ENCODE measurements around the gene ZNF19. TPM values are rescaled to one million over a fixed set of nuclear protein-coding genes. Genes with fewer than 3 reads are reported as not detected.

ZNF19 gene
- total RNA-seq: 1 to 10 TPM; 6.9 to 9.4 (median 8.4) TPM
- 8.9 TPM for total RNA-seq (2013)
- total RNA-seq: 0.75 to 6.5 (median 3.0) reads per million in 29 experiments

DNA sequence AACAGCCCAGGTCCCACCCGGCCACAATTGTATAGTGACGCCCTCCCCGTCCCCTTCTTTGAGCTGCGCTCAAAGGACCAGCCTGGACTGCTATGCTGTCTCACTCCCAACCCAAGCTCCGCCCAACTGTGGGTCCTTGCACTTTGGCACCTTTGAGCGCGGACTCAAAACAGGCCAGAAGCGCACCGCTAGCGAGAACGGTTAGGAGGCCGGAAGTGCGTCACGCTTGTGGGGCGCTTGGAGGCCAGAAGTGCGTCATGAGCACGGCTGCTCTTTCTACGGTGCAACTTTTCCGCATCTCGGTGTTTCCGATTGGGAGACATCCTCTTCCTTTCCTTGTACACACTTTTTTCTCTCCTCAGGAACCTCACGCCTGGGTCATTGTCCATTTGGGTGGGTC, at the start of gene ZNF19:
Gene ZNF19, minus strand, starts transcription at position 203 of the 400 bp plus-strand sequence. CDS start 7,210 bp downstream, outside the sequence.
- H3K9me3 ChIP-seq: no peaks in the 10 kb centered on the region
- H3K4me1 ChIP-seq (ENCODE audit: control insufficient read depth in 1 of 2, extremely low read depth in 1 of 2, insufficient read depth in 2 of 2, low read length in 2 of 2): peaks cover 3% of the 10 kb centered on the region in 2 experiments
- DNase-seq: no peak
- no peak within 1 kb of the TSS for H3K4me3 Mint-ChIP-seq
- peaks cover 6 to 10% (median 7%) of the 10 kb centered on the region in 3 donors for H3K4me1 Mint-ChIP-seq
- H3K27ac ChIP-seq (ENCODE audit: low read length): no peak within 1 kb of the TSS
- no peak for ATAC-seq (replicated peaks in 1 of 4)
- no peaks in the 10 kb centered on the region for H3K36me3 Mint-ChIP-seq
- WGBS (ENCODE audit: insufficient coverage): 90% methylated on average over 22 of the region's 22 CpGs
- no peaks in the 10 kb centered on the region for H3K9me3 Mint-ChIP-seq
- H3K4me3 ChIP-seq (ENCODE audit: control insufficient read depth in 1 of 2, extremely low read depth in 1 of 2, low read length in 1 of 2): no peak within 1 kb of the TSS
- no peaks in the 10 kb centered on the region for H3K36me3 ChIP-seq (ENCODE audit: control insufficient read depth in 2 of 2, extremely low read depth in 1 of 2, insufficient read depth in 1 of 2, low read length in 1 of 2)
- POLR2A ChIA-PET: interaction anchor here in 1 of 2 donors (0.6 kb wide), 1 partner anchor 28 kb away, joined by 3 read pairs; no protein-coding TSS in a partner anchor
- CTCF ChIA-PET: interaction anchor here in 1 of 2 donors (0.9 kb wide), 1 partner anchor 11 kb away, joined by 3 read pairs; no protein-coding TSS in a partner anchor
- peaks cover 1 to 4% of the 10 kb centered on the region in 2 donors for H3K27me3 Mint-ChIP-seq
- no peaks in the 10 kb centered on the region for H3K27me3 ChIP-seq (replicated peaks in 1 of 2; ENCODE audit: control insufficient read depth in 2 of 2, extremely low read depth in 1 of 2, insufficient read depth in 2 of 2, low read length in 1 of 2)
- no peak within 1 kb of the TSS for H3K27ac Mint-ChIP-seq

DNA sequence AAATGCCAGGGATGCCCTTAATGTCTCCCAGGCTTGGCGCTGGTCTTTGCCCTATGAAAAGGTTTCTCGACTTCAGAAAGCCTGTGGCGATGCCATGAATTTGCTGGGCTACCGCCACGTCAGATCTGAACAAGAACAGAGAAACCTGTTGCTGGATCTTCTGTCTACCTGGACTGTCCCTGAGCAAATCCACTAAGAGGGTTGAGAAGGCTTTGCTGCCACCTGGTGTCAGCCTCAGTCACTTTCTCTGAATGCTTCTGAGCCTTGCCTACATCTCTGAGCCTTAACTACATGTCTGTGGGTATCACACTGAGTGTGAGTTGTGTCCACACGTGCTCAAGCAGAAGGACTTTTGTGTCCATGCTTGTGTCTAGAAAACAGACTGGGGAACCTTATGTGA, 48.5 kb upstream of the ZNF19 start:
- peaks cover 0 to 3% of the 10 kb centered on the region in 2 experiments for H3K4me1 ChIP-seq (ENCODE audit: control insufficient read depth in 1 of 2, extremely low read depth in 1 of 2, insufficient read depth in 2 of 2, low read length in 2 of 2)
- Mint-ChIP-seq H3K4me3 (no peak overlapping the region), H3K27me3 (peaks cover 8% of the 10 kb centered on the region in 2 donors), H3K27ac (no peak overlapping the region), H3K4me1 (peaks cover 3 to 6% (median 4%) of the 10 kb centered on the region in 3 donors), H3K36me3 (no peaks in the 10 kb centered on the region), H3K9me3 (no peaks in the 10 kb centered on the region)
- CTCF ChIA-PET: interaction anchor here in 1 of 2 donors (2.5 kb wide), 1 partner anchor 73 kb away, joined by 10 read pairs; no protein-coding TSS in a partner anchor
- WGBS (ENCODE audit: insufficient coverage): 69% methylated on average over 6 of the region's 6 CpGs
- H3K9me3 ChIP-seq: no peaks in the 10 kb centered on the region
- H3K4me3 ChIP-seq (ENCODE audit: control insufficient read depth in 1 of 2, extremely low read depth in 1 of 2, low read length in 1 of 2): no peak overlapping the region
- POLR2A ChIA-PET: no interaction called here
- H3K36me3 ChIP-seq (ENCODE audit: control insufficient read depth in 2 of 2, extremely low read depth in 1 of 2, insufficient read depth in 1 of 2, low read length in 1 of 2): no peaks in the 10 kb centered on the region
- peak in 3 of 4 experiments; percentile 49 to 56 (median 51) for ATAC-seq (replicated peaks in 1 of 4)
- peak in 22 of 35 experiments; percentile 1 to 48 (median 10) for DNase-seq
- H3K27ac ChIP-seq (ENCODE audit: low read length): no peak overlapping the region
- peaks cover 0 to 5% of the 10 kb centered on the region in 2 experiments for H3K27me3 ChIP-seq (replicated peaks in 1 of 2; ENCODE audit: control insufficient read depth in 2 of 2, extremely low read depth in 1 of 2, insufficient read depth in 2 of 2, low read length in 1 of 2)

DNA sequence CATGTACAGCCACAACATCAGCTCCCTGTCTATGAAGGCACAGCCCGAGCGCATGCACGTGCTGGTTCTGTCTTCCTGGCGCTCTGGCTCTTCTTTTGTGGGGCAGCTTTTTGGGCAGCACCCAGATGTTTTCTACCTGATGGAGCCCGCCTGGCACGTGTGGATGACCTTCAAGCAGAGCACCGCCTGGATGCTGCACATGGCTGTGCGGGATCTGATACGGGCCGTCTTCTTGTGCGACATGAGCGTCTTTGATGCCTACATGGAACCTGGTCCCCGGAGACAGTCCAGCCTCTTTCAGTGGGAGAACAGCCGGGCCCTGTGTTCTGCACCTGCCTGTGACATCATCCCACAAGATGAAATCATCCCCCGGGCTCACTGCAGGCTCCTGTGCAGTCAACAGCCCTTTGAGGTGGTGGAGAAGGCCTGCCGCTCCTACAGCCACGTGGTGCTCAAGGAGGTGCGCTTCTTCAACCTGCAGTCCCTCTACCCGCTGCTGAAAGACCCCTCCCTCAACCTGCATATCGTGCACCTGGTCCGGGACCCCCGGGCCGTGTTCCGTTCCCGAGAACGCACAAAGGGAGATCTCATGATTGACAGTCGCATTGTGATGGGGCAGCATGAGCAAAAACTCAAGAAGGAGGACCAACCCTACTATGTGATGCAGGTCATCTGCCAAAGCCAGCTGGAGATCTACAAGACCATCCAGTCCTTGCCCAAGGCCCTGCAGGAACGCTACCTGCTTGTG, 47.8 kb upstream of the ZNF19 start:
- H3K27ac Mint-ChIP-seq: no peak overlapping the region
- WGBS (ENCODE audit: insufficient coverage): 90% methylated on average over 24 of the region's 28 CpGs
- ATAC-seq (replicated peaks in 1 of 4): no peak
- H3K9me3 Mint-ChIP-seq: no peaks in the 10 kb centered on the region
- H3K27ac ChIP-seq (ENCODE audit: low read length): no peak overlapping the region
- POLR2A ChIA-PET: no interaction called here
- no peaks in the 10 kb centered on the region for H3K4me1 Mint-ChIP-seq
- no peak overlapping the region for H3K4me3 Mint-ChIP-seq
- CTCF ChIA-PET: no interaction called here
- H3K9me3 ChIP-seq: no peaks in the 10 kb centered on the region
- peaks cover 2 to 4% of the 10 kb centered on the region in 2 donors for H3K27me3 Mint-ChIP-seq
- DNase-seq: no peak
- H3K4me3 ChIP-seq (ENCODE audit: control insufficient read depth in 1 of 2, extremely low read depth in 1 of 2, low read length in 1 of 2): no peak overlapping the region
- no peaks in the 10 kb centered on the region for H3K4me1 ChIP-seq (ENCODE audit: control insufficient read depth in 1 of 2, extremely low read depth in 1 of 2, insufficient read depth in 2 of 2, low read length in 2 of 2)
- no peaks in the 10 kb centered on the region for H3K36me3 ChIP-seq (ENCODE audit: control insufficient read depth in 2 of 2, extremely low read depth in 1 of 2, insufficient read depth in 1 of 2, low read length in 1 of 2)
- H3K27me3 ChIP-seq (replicated peaks in 1 of 2; ENCODE audit: control insufficient read depth in 2 of 2, extremely low read depth in 1 of 2, insufficient read depth in 2 of 2, low read length in 1 of 2): peaks cover 0 to 3% of the 10 kb centered on the region in 2 experiments
- H3K36me3 Mint-ChIP-seq: no peaks in the 10 kb centered on the region

DNA sequence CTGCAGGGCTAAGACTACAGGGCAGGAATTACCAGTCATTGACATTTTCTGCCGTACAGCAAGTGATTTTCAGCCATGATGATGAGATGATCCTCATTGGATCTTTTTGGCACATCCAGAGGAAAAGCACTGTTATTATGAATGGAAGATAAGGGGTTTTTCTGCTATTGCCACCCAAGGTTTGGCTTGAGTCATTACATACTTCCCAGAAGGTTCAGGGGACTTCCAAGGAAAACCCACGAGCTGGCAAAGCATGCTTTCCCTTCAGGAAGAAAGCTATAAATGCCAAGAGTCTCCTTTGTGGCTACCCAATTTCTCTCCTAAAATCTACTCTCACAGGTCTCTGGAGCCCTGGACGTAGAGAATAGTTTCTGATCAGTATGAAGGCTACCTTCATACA, 43.2 kb upstream of the ZNF19 start:
- Histone ChIP-seq H3K4me3 (ENCODE audit: control insufficient read depth in 1 of 2, extremely low read depth in 1 of 2, low read length in 1 of 2) (no peak overlapping the region), H3K36me3 (ENCODE audit: control insufficient read depth in 2 of 2, extremely low read depth in 1 of 2, insufficient read depth in 1 of 2, low read length in 1 of 2) (no peaks in the 10 kb centered on the region), H3K27ac (ENCODE audit: low read length) (no peak overlapping the region), H3K9me3 (no peaks in the 10 kb centered on the region), H3K27me3 (replicated peaks in 1 of 2; ENCODE audit: control insufficient read depth in 2 of 2, extremely low read depth in 1 of 2, insufficient read depth in 2 of 2, low read length in 1 of 2) (peaks cover 0 to 19% of the 10 kb centered on the region in 2 experiments), H3K4me1 (ENCODE audit: control insufficient read depth in 1 of 2, extremely low read depth in 1 of 2, insufficient read depth in 2 of 2, low read length in 2 of 2) (no peaks in the 10 kb centered on the region)
- CTCF ChIA-PET: no interaction called here
- POLR2A ChIA-PET: no interaction called here
- Mint-ChIP-seq H3K4me1 (no peaks in the 10 kb centered on the region), H3K9me3 (no peaks in the 10 kb centered on the region), H3K27ac (no peak overlapping the region), H3K27me3 (peaks cover 6 to 9% of the 10 kb centered on the region in 2 donors), H3K4me3 (no peak overlapping the region), H3K36me3 (no peaks in the 10 kb centered on the region)
- ATAC-seq (replicated peaks in 1 of 4) (no peak), DNase-seq (no peak)
- 90% methylated on average over 1 of the region's 3 CpGs for WGBS (ENCODE audit: insufficient coverage)

DNA sequence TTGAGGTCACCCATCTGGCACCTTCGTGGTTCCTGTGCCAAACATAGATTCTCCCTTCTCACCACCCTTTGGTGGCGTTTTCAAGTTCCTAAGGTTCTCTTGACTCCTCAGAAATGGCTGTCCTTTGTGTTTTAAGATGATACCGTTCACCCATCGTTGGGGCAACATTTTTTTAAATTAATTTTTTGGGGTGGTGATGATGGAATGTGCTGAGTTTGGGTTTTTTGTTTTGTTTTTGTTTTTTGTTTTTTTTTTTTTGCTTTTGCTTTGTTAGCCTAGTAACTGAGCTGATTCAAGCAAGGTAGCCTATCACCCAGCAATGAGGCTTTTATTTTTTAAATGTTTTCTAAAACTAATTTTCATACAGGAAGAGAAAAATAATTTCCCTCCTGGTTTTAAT, 39.7 kb upstream of the ZNF19 start:
- WGBS (ENCODE audit: insufficient coverage): no CpG with 5 or more reads among the region's 4 CpGs
- Histone ChIP-seq H3K9me3 (no peaks in the 10 kb centered on the region), H3K4me3 (ENCODE audit: control insufficient read depth in 1 of 2, extremely low read depth in 1 of 2, low read length in 1 of 2) (no peak overlapping the region), H3K27ac (ENCODE audit: low read length) (no peak overlapping the region), H3K4me1 (ENCODE audit: control insufficient read depth in 1 of 2, extremely low read depth in 1 of 2, insufficient read depth in 2 of 2, low read length in 2 of 2) (no peaks in the 10 kb centered on the region), H3K27me3 (replicated peaks in 1 of 2; ENCODE audit: control insufficient read depth in 2 of 2, extremely low read depth in 1 of 2, insufficient read depth in 2 of 2, low read length in 1 of 2) (peaks cover 5 to 23% of the 10 kb centered on the region in 2 experiments), H3K36me3 (ENCODE audit: control insufficient read depth in 2 of 2, extremely low read depth in 1 of 2, insufficient read depth in 1 of 2, low read length in 1 of 2) (no peaks in the 10 kb centered on the region)
- Mint-ChIP-seq H3K27ac (no peak overlapping the region), H3K36me3 (no peaks in the 10 kb centered on the region), H3K4me3 (no peak overlapping the region), H3K9me3 (no peaks in the 10 kb centered on the region), H3K27me3 (peaks cover 19 to 25% of the 10 kb centered on the region in 2 donors), H3K4me1 (no peaks in the 10 kb centered on the region)
- no peak for DNase-seq
- ChIA-PET CTCF (interaction anchor here (0.6 to 0.7 kb wide), 2 partner anchors 10 kb away, joined by 4 to 8 read pairs; no protein-coding TSS in a partner anchor), POLR2A (interaction anchor here in 1 of 2 donors (0.6 kb wide), 1 partner anchor 50 kb away, joined by 10 read pairs; no protein-coding TSS in a partner anchor)
- no peak for ATAC-seq (replicated peaks in 1 of 4)

DNA sequence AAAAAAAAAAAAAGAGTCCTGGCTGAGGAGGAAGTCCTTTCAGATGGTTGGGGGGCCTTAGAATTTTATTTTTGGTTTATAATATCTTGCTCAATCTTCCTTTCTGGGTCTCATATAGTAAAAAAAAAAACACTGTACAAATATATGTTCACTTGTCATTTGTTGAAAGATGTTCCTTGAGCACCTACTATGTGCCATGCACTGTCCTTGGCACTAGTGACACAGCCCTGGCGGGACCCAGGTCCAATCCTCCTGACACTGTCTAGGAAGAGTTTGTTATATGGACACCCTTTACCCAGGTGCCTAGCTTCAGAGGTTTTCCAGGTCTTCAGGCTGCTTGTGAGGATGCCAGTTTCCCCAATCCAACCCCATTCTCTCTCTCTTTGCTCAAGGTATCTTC, 39.1 kb upstream of the ZNF19 start:
- Mint-ChIP-seq H3K4me3 (no peak overlapping the region), H3K9me3 (no peaks in the 10 kb centered on the region), H3K27me3 (peaks cover 21 to 25% of the 10 kb centered on the region in 2 donors), H3K27ac (no peak overlapping the region), H3K4me1 (no peaks in the 10 kb centered on the region), H3K36me3 (no peaks in the 10 kb centered on the region)
- Histone ChIP-seq H3K27ac (ENCODE audit: low read length) (no peak overlapping the region), H3K27me3 (replicated peaks in 1 of 2; ENCODE audit: control insufficient read depth in 2 of 2, extremely low read depth in 1 of 2, insufficient read depth in 2 of 2, low read length in 1 of 2) (peaks cover 5 to 23% of the 10 kb centered on the region in 2 experiments), H3K9me3 (no peaks in the 10 kb centered on the region), H3K36me3 (ENCODE audit: control insufficient read depth in 2 of 2, extremely low read depth in 1 of 2, insufficient read depth in 1 of 2, low read length in 1 of 2) (no peaks in the 10 kb centered on the region), H3K4me1 (ENCODE audit: control insufficient read depth in 1 of 2, extremely low read depth in 1 of 2, insufficient read depth in 2 of 2, low read length in 2 of 2) (no peaks in the 10 kb centered on the region), H3K4me3 (ENCODE audit: control insufficient read depth in 1 of 2, extremely low read depth in 1 of 2, low read length in 1 of 2) (no peak overlapping the region)
- CTCF ChIA-PET: interaction anchor here in 1 of 2 donors (0.6 kb wide), 1 partner anchor 38 kb away, joined by 4 read pairs; no protein-coding TSS in a partner anchor
- no CpG with 5 or more reads among the region's 1 CpG for WGBS (ENCODE audit: insufficient coverage)
- POLR2A ChIA-PET: no interaction called here
- DNase-seq (no peak), ATAC-seq (replicated peaks in 1 of 4) (no peak)
